NOMO-1 treated with dmso at 0.1 percent for 144 hours (cell line): ENCODE data around the gene SNCA.

Source experiments
- DNase-seq: peaks from one replicate; lab custom pipeline; 2025; ENCODE audit not compliant: unreplicated experiment; lab: John Stamatoyannopoulos, UW

Gene SNCA

DNA sequence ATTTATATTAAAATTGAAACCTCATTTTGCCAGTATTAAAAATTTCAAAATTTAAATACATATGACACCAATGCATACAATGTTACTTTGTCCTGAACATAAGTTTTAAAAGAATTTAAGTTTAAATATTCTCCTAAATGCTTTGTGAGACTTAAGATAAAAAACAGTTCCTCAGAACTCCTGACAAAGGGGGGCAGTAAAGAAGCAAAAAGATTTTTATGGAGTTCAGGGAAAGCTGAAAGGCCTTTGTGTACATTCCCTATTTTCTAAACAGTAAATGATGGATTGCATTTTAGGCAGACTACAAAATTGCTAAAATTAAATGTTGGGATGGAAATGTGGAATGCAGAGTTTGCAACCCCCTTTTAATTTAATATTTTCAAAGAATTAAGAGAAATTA is 81.7 kb downstream of the SNCA start:
- DNase-seq: no peak

DNA sequence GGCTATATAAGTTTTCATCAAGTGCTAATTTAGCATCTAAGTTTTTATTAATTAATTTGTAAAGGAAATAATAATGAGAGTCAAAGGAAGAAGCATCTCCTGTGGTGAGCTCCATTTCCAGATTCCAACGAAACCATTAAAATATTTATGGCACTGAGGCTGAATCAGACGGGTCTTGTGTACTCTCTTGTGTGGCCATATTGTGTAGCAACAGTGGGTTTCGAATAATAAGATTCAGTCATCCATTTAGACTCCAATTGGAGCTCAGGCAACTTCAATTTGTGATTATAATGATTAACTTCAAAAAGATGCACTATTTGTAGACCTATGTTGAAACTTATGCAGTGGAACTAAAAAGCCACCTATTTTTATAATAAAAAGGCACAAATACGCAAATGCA is 82.4 kb downstream of the SNCA start:
- no peak for DNase-seq

DNA sequence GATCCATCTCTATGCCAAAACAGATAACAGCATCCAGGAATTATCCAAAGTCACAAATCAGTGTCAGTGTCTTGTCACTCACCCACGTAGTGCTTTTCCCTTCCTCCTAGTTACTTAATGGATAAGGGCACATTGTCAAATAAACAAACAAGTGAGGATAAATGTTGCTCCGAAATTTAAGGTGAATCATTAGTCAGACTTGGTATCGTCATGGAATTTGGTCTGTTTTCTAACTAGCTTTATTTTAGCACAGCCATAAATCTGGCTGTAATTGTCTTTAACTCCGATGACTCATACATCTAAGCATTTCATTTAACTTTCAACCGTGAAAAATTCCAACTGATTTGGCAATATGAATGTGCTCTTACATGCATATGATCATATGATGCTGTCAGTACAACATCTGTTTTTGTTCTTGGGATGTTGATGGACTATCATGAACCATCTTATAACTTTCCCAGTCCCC is 83.3 kb downstream of the SNCA start:
- no peak for DNase-seq

DNA sequence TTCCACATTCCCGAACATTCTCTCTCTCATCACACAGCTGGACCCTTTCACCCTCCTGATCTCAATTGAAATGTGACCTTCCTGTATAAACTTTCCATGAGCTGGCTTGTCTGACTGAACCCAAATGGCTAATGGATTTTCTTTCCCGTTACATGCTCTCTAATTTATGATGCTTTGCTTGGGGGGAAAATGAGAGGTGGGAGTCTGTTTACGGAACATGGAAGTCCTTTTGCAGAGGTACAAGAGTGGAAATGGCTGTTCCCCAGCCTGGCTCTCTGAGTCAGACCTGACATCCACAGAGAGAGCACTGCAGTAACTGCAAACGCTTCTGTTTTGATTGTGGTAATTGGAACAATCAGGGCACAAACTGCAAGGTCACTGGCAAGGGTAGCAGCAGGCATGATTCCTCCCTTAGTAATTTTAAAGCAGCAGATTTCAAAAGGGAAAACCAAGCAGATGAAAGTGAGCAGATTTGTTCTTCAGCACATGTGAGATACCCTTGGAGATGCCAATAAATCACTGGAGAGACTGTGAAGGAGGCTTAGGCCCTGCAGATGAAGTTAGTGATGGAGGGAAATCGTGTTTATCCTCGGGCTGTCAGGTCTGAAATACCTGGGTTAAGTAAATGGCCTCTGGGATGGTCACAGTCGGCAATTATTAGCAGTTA is 83.9 kb downstream of the SNCA start:
- no peak for DNase-seq

DNA sequence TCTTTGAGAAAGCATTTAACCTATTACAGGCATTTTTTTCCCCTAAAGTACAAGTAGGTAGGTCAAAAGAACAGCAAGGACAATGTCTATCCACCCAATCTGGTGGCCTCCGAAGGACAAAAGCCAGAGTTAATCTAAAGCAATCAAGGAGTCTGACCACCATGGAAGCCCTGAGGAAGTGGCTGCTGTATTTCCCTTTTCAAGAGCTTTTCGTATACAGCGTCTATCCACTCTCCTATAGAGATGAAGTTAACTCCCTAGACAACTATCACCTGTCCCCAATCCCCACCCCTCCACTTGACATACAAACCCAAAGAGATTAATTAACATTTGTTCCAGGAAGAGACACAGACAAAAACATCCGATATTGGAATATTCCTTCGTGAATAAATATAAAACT is 85.5 kb downstream of the SNCA start:
- no peak for DNase-seq

DNA sequence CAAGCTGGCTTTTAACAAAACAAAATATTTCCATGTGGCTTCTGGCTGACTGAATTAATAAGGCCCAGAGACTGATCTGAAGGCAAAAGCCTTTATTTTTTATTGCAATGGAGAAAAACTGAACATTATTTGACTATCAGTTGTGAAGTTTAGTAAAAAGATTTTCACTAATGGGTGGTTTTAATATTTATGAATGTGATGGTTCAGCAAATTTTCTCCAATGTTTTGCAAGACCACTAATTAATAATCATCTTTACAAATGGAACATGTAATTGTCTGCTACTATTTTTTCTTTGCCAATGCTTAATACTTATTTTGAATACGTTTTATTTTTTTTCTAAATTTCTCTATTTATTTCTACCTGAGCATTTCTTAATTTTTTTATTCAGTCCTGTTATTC is 90.6 kb downstream of the SNCA start:
- DNase-seq: no peak

DNA sequence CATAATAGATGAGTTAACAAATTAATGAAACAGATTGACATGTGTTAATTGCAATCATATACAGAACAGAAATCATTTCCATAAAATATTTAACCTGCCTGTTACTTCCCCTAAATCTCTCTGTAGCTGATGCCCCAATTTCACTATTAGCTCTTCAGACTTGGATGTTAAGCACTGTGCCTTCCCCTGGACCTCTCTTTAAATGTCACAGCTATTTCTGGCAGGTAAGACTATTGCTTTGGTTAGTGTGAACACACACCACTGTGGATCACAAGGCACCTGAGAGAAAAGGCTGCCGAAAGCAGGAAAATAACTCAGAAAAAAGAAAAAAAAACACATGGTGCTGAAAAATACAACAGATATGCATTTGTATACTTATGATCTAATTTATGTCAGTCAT is 91.3 kb downstream of the SNCA start:
- no peak for DNase-seq

DNA sequence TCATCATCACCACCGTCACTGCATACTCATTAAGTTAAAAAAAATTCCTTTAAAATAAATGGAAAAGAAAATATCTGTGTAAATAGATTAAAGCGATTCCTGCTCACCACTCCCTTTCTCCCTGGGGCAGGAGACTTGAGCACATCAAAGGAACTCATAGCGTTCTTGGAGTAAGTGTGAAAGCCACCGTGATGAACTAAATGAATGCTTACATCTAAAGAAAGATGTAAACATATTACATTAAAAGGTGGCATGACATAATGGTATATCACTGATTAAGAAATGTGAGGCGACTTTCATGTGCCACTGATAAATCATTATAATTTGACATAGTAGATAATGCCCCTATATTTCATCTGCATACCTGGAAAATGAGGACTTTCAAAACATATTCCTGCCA is 92.0 kb downstream of the SNCA start:
- no peak for DNase-seq

DNA sequence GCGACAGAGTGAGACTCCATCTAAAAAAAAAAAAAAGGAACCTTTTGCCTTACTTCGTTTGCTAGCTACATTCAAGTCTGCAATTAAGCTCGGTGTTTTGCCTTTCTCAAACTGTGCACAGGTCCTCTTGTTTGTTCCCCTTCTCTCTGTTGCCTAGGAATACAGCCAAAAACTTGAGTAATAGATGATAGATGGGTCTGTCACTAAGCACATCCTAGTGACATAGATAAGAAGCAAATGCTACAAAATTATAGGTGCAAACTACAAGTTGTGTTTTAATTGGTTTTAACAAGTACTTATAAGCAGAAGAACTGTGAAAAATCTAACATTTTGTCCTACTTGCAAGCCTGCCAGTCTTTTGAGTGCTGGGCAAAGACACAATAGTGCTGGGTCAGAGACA is 95.2 kb downstream of the SNCA start:
- DNase-seq: no peak

DNA sequence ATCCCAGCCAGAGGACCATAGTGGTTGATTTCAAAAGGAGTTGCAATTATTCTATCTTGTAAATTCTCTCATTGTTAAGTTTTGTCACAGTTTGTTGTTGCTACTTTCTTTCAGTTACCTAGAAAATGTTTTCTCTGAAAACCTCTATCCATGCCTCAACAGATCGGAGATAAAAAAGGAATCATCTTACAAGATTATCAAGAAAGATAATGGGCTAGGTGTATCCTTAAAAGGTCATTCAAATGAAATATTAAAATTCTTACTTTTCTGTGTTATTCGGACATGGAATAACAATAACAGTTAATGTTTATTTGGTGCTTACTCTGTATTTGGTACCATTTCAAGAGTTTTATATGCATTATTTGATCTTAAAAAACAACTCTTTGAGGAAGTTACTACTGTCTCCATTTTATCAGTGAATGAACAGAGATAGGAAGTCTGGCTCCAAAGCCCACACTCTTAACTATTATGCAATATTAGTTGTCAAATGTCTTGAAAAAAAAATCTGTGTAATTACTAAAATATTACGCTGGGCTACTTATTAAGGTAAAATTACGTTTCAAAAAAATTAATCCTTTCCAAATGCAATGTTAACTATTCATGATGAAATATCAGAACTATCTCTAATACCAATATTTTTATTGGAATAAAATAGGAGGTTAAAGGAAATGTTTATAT is 97.5 kb downstream of the SNCA start:
- DNase-seq: no peak

DNA sequence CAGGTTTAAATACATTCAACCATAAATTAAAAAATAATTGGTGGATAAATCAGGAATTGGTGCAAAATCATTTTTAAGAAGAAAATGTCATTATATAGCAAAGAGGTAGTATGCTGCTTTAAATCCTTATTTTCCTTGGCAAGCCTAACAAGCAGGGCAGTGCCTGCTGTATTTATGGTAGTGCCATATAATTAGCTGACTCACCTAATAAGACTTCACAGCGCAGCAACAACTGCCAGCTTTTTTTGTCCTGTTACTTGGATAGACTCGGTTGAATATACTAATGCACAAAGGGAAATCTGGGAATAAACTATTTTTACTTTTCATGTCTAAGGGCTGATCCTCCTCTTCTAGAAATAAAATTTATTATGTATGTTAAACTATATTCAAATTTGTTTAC is 99.1 kb downstream of the SNCA start:
- no peak for DNase-seq

DNA sequence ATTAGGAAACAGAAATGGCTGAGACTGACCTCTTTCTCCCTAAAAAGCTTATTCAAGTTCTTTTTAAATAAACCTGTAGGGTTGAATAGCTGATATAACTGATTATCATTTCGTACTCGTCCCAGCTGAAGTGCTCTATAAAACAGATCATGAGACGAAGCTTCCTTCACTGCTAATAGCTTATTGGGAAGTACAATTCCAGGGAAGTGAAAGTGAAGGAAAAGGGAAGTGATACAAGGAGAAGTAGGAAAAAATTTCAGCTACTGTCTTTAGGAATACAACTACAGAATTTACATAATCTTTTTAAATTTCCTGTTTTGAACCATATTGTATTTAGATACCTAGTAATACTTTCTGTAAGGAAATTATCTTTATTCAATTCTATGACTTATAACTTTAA is 103.0 kb downstream of the SNCA start:
- DNase-seq: no peak

DNA sequence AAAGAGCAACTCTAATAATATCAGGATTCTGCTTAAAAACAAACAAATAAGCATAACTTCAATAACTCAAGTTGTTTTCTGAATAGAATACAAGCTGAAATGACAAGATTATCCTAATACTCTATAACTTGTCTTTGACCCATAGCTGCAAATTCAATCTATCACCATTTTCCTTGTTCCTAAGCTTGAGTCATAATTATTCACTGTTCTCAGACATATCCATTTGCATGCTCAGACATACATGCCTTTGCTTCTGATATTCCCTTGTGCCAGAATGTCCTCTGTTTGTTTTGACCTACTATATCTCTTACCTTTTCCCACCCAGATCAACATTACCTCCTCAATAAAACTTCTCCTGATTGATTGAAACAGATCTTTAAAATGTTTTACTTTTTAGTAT is 109.7 kb downstream of the SNCA start:
- DNase-seq: no peak

DNA sequence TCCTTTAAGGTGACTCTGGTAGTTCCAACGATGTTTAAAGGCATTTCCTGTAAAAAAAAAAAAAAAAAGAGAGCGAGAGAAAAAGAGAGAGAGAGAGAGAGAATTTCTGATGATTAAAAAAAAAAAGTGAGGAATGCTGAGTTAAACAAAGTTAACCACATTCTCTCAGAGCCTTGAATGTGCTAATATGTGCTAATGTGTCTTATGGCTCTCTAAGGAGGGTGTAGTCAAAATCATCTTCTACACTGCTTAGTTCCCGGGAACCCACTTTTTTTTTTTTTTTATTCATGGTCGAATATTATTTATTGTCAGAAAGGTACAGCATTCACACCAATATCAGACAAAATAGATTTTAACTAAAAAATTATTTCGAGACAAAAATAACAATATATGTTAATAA is 111.7 kb downstream of the SNCA start:
- no peak for DNase-seq

DNA sequence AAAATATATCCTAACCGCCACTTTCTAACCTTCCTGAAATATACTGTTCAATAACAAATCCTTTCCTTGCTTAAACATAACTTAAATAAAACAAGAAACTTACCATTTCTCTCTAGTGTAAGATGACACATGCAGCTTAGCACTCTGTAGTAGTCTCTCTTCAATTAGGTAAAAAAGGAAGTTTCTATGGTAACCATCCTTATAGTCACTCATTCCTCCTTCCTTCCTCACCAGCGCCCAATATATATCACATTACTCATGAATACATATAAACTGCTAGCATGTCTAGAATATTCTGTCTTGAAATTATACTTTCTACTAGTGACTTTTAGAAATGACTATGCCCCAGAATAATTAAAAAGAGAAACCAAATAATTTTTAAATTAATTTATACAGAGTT is 112.2 kb downstream of the SNCA start:
- DNase-seq: no peak

DNA sequence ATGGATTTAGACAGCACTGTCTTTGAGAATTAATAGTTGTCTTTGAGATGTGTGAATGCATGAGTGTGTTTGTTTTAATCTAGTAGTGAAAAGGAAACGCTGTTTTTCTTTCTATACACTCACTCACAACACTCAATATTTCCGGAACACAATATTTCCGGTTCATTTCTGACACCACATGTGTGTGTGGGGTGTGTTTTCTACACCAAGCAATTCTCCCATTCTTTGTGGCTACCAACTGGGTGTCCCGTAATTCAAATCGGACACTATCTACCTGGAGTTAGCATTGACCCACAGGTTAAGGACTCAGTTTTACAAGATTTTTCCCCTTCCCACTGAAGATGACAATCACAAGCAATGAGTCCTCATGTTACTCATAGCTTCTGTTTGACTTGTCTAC is 113.9 kb downstream of the SNCA start:
- DNase-seq: no peak

DNA sequence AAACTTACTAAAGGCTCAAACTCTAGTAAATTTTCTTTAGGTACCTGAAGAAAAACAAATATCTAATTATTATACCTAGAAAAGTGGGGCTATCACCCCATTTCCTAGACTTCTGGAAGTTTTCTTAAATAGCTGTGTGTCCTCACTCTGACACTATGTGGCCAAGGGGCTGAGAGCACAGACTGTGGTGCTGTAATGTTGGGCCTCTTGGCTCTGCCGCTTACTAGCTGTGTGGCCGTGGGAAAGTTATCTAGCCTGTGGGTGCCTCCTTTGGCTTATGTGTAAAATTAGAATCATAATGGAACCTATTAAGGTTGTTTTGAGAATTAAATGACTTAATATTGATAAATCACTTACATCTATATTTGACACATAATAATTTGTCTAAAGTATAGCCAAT is 114.4 kb downstream of the SNCA start:
- no peak for DNase-seq

DNA sequence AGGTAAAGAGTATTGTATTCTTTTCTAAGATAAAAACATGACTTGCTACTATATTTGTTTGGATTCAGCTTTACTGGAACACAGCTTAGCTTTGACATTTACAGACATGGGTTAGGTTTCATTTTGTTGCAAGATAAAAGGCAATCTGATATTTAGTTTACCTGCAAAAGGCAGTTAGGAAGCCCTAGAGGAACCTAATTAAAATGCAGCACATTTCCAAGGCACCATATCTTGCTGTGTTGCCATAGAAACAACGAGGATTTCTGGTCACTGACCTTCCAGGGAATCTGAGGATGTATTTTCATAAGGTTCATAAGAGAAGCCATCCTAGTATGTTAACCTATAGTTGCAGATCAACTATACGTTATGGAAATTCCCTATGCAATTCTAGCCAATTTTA is 116.0 kb downstream of the SNCA start:
- DNase-seq: no peak

DNA sequence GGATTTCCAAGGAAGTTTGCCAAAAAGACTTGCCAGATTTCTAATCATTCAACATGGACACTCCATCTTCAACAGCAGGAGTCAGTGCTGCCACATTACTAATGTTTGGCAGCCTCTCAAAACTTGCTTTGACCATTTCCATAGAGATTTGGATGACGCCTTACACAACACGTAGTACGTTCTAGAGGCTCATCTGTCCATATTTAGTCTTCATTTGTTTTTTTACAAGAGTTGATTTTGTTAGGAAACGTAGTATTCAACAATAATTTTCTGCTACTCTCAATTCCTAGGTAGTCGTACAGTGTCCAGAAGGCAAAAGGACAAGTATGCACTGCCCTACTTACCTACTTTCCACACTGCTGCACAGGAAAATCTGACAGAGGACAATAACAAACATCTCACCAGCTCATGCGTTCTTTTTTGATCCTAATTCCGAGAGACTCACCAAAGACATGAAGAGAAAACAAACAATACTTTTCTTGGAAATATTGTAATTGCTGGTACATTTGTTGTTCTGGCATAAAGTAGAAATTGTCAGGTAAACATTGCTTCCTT is 117.3 kb downstream of the SNCA start:
- DNase-seq: no peak

DNA sequence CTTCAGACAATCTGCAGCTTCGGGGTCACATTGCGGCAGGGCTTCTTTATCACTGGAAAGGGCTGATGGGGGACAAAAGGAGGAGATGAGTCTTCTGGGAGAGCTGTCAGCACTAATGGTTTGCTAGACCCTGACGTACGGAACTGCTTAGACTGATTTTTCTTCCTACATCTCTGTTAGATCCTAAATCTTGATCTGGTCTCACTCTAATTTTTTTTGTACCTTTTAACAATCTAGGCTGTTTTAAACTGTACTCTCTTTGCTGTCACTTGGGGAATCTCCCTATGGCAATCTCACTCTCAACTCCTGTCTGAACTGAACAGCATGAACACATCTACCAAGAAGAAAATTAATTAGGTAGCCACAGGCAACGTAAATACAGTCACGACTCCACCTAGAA is 120.1 kb downstream of the SNCA start:
- no peak for DNase-seq

DNA sequence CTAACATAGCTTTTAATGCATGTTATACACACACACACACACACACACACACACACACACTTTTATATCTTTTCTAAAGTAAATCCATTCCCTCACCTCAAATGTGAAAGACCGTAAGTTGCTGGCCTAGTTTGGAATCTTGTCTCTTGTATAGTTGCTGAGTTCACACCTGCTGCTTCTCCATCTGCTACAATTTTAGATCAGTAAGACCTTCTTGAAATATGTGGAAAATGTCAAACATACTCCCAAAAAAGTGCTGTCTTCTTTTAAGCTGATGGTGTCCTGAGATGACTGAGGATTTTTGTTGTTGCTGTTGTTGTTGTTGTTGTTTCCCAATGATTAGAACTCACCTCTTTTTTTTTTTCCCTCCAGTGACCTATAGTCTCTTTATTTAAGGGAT is 121.3 kb downstream of the SNCA start:
- no peak for DNase-seq

DNA sequence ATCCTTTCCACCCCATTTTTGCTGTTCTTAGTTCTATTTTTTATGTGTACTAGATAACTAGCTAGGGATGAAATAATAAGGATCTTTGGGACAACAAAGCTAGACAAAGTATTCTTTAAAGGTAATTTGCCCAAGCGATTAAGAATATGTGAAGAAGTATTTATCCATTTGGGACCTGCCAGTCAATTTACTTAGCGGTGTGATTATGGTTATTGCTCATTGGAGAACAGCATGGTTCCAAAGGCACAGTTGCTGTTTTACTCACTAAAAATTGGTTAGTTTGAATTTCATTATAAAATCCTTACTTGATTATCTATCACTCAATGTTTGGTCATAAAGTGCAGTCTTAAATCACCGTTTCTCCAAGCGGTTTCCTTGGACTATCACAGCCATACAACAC is 124.1 kb downstream of the SNCA start:
- no peak for DNase-seq

DNA sequence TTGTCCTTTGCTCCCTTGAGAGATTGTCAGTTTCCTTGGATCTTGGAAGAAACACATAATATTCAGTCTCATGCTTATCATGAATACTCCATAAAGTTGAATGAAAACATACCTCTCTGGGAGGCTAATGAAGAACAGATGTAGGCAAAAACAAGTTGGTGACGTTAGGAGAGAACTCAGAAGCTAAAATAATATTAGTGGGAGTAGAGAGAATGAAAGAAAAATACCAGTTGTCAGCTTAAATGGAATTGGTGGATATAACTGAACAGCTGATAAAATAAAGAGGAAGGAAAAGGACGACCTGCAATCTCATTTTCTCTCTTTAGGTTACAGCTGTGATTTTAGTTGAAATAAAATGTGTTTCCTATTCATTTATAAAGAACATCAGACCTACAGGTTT is 124.8 kb downstream of the SNCA start:
- DNase-seq: no peak
